ENCODE measurements around the gene MAPKAP1. TPM values are rescaled to one million over a fixed set of nuclear protein-coding genes. Genes with fewer than 3 reads are reported as not detected.

The MAPKAP1 gene
- total and polyA plus RNA-seq, 2 of the 13 experiments (the other 11 are each of a cell fraction or from before 2014, with no cell fraction given): 45.0 to 64.3 TPM

- TF ChIP-seq KLF13 (CRISPR knock-in tag; IDR thresholded peaks at IDR 0.05) (no peak), ZNF318 (CRISPR knock-in tag; IDR thresholded peaks at IDR 0.05) (no peak), NRL (CRISPR knock-in tag; IDR thresholded peaks at IDR 0.05; ENCODE audit: borderline replicate concordance) (no peak), KDM5B (CRISPR knock-in tag; IDR thresholded peaks at IDR 0.05; ENCODE audit: borderline replicate concordance) (no peak), ETV5 (CRISPR knock-in tag; IDR thresholded peaks at IDR 0.05; ENCODE audit: borderline replicate concordance) (peak; percentile 63; the same call in 1 of the 2 replicates), ZNF883 (CRISPR knock-in tag; IDR thresholded peaks at IDR 0.05; ENCODE audit: not compliant biosample characterization) (no peak), CENPX (CRISPR knock-in tag; IDR thresholded peaks at IDR 0.05) (no peak), RAD51 (IDR thresholded peaks at IDR 0.05; ENCODE audit: borderline replicate concordance) (no peak), ZFP36 (IDR thresholded peaks at IDR 0.05; ENCODE audit: borderline replicate concordance, low read depth, low read length, partially characterized antibody) (no peak), ZNF552 (CRISPR knock-in tag; IDR thresholded peaks at IDR 0.05; ENCODE audit: borderline replicate concordance) (no peak), HNRNPH1 (optimal IDR thresholded peaks at IDR 0.05; ENCODE audit: low read depth, low read length) (no peak), ZNF562 (CRISPR knock-in tag; IDR thresholded peaks at IDR 0.05; ENCODE audit: borderline replicate concordance) (no peak), ZSCAN9 (CRISPR knock-in tag; IDR thresholded peaks at IDR 0.05; ENCODE audit: borderline replicate concordance) (peak; percentile 92; the same call in 1 of the 2 replicates), CBX1 (IDR thresholded peaks at IDR 0.05; ENCODE audit: low read depth) (peak; percentile 37), ZNF773 (CRISPR knock-in tag; IDR thresholded peaks at IDR 0.05; ENCODE audit: borderline replicate concordance) (no peak), ZNF441 (CRISPR knock-in tag; IDR thresholded peaks at IDR 0.05; ENCODE audit: borderline replicate concordance) (no peak; the same call in 1 of the 2 replicates), TFAP4 (IDR thresholded peaks at IDR 0.05; ENCODE audit: borderline replicate concordance, low read depth) (no peak), ZNF556 (CRISPR knock-in tag; IDR thresholded peaks at IDR 0.05; ENCODE audit: borderline replicate concordance) (no peak; the same call in 1 of the 2 replicates), TEAD2 (CRISPR knock-in tag; IDR thresholded peaks at IDR 0.05) (no peak), CHD4 (IDR thresholded peaks at IDR 0.05; ENCODE audit: borderline replicate concordance, low read length) (no peak), TRAFD1 (CRISPR knock-in tag; IDR thresholded peaks at IDR 0.05; ENCODE audit: borderline replicate concordance) (no peak)
Measured at GRCh38 chr9:125548141-125548540, 158.9 kb downstream of the MAPKAP1 start (continued).

All from HepG2 (cell line).